Stimulated activated CD8-positive, alpha-beta memory T cell treated with anti-CD3 and anti-CD28 coated beads, Interleukin-4, amount 100 ng/mL, for 24 hours (primary cell): ENCODE results near the gene CDS2.

ENCODE experiments used
- DNase-seq: peaks from one replicate; pipeline ENCODE4 v3.0.0-alpha.2; 2020; ENCODE audit warnings: low read depth

The CDS2 gene

GRCh38 chr20:5153612-5154542 is 27.1 kb downstream of the CDS2 start:
- DNase-seq: no peak

GRCh38 chr20:5154543-5154925 is 27.7 kb downstream of the CDS2 start:
- DNase-seq: no peak

GRCh38 chr20:5155404-5155803 is 28.6 kb downstream of the CDS2 start:
- no peak for DNase-seq

GRCh38 chr20:5156675-5157448 is 30.1 kb downstream of the CDS2 start:
- no peak for DNase-seq

- no peak for DNase-seq
These were observed 33.1 kb downstream of the CDS2 start for GRCh38 chr20:5159928-5160327.

GRCh38 chr20:5160882-5161281 is 34.1 kb downstream of the CDS2 start:
- no peak for DNase-seq

GRCh38 chr20:5161536-5162164 is 34.8 kb downstream of the CDS2 start:
- no peak for DNase-seq

GRCh38 chr20:5164645-5165625 is 38.1 kb downstream of the CDS2 start:
- DNase-seq: no peak

- no peak for DNase-seq
These were observed 42.0 kb downstream of the CDS2 start for GRCh38 chr20:5168651-5169396.

- no peak for DNase-seq
These were observed 43.5 kb downstream of the CDS2 start for GRCh38 chr20:5170341-5170740.

GRCh38 chr20:5171064-5171789 is 44.4 kb downstream of the CDS2 start:
- DNase-seq: no peak

- no peak for DNase-seq
These were observed 45.0 kb downstream of the CDS2 start for GRCh38 chr20:5171790-5172164.

GRCh38 chr20:5172167-5172601 is 45.4 kb downstream of the CDS2 start:
- no peak for DNase-seq

- no peak for DNase-seq
These were observed 46.2 kb downstream of the CDS2 start for GRCh38 chr20:5172903-5173463.

- no peak for DNase-seq
These were observed 46.9 kb downstream of the CDS2 start for GRCh38 chr20:5173751-5174150.

GRCh38 chr20:5177071-5177470 is 50.3 kb downstream of the CDS2 start:
- DNase-seq: no peak

GRCh38 chr20:5178046-5178445 is 51.2 kb downstream of the CDS2 start:
- no peak for DNase-seq

- no peak for DNase-seq
These were observed 53.6 kb downstream of the CDS2 start for GRCh38 chr20:5180421-5180820.

GRCh38 chr20:5180933-5181332 is 54.1 kb downstream of the CDS2 start:
- no peak for DNase-seq

GRCh38 chr20:5181492-5181891 is 54.7 kb downstream of the CDS2 start:
- no peak for DNase-seq
